GM19372 (cell line): ENCODE results near the gene MPO.

Source experiments
- ATAC-seq: cut with Tn5 transposase; IDR thresholded peaks from one replicate; pipeline ENCODE4 v1.9.1; 2021; ENCODE audit warnings: mild to moderate bottlenecking, low read depth, moderate library complexity; ENCODE audit not compliant: unreplicated experiment

Gene MPO

GRCh38 chr17:58242171-58242784 is 38.5 kb downstream of the MPO start:
- no peak for ATAC-seq

GRCh38 chr17:58239987-58240386 is 40.7 kb downstream of the MPO start:
- ATAC-seq, result no peak

GRCh38 chr17:58238147-58238634 is 42.5 kb downstream of the MPO start, which contains the start of gene LPO:
Gene LPO, plus strand, starts transcription at chr17:58238584. Its CDS starts 4,396 bp downstream, at chr17:58242980.
- no peak for ATAC-seq

GRCh38 chr17:58236394-58236793 is 44.3 kb downstream of the MPO start:
- ATAC-seq, result no peak

- no peak for ATAC-seq
Observed at GRCh38 chr17:58235821-58236220, 44.9 kb downstream of the MPO start.

- ATAC-seq, result no peak
Observed at GRCh38 chr17:58234512-58234911, 46.2 kb downstream of the MPO start.

GRCh38 chr17:58233543-58233942 is 47.2 kb downstream of the MPO start:
- ATAC-seq, result peak; percentile 64

GRCh38 chr17:58232707-58233156 is 48.0 kb downstream of the MPO start:
- ATAC-seq, result peak; percentile 72

GRCh38 chr17:58231641-58232040 is 49.1 kb downstream of the MPO start:
- no peak for ATAC-seq

GRCh38 chr17:58229881-58230280 is 50.9 kb downstream of the MPO start:
- no peak for ATAC-seq

- ATAC-seq, result no peak
Observed at GRCh38 chr17:58229384-58229783, 51.4 kb downstream of the MPO start.

- ATAC-seq, result no peak
Observed at GRCh38 chr17:58228679-58229078, 52.1 kb downstream of the MPO start.

GRCh38 chr17:58227733-58228132 is 53.0 kb downstream of the MPO start:
- no peak for ATAC-seq

GRCh38 chr17:58224315-58224714 is 56.4 kb downstream of the MPO start:
- no peak for ATAC-seq
